Activated CD4-positive, alpha-beta memory T cell treated with anti-CD3 and anti-CD28 coated beads, Interleukin-2, amount 10 ng/mL, durations not matched to agents 7 days and 5 days (primary cell): ENCODE results near the gene SLC39A9. TPM values are rescaled to one million over a fixed set of nuclear protein-coding genes. Genes with fewer than 3 reads are reported as not detected.

ENCODE experiments used
- CTCF ChIA-PET: fragments of 350-600 bp; sonication (Branson Sonifier 250); formaldehyde crosslinking; loops from one replicate; lab custom pipeline; 2021; ENCODE audit warnings: antibody characterized with exemption, inconsistent platforms; lab: Charles Lee
- POLR2A ChIA-PET: fragments of 350-600 bp; sonication (Branson Sonifier 250); formaldehyde crosslinking; loops from one replicate; lab custom pipeline; 2021; ENCODE audit warnings: antibody characterized with exemption; lab: Charles Lee
- DNase-seq: peaks from one replicate; pipeline ENCODE4 v3.0.0-alpha.2; 2020
- H3K27ac Mint-ChIP-seq: one replicate; pipeline ENCODE4 v1.8.0; 2021; ENCODE audit warnings: mild to moderate bottlenecking, mixed read lengths
- H3K27me3 Mint-ChIP-seq: one replicate; pipeline ENCODE4 v1.8.0; 2021; ENCODE audit warnings: mixed read lengths
- H3K36me3 Mint-ChIP-seq: one replicate; pipeline ENCODE4 v1.8.0; 2021; ENCODE audit warnings: low read depth, mixed read lengths
- H3K4me1 Mint-ChIP-seq: one replicate; pipeline ENCODE4 v1.8.0; 2021; ENCODE audit warnings: mixed read lengths
- H3K4me3 Mint-ChIP-seq: one replicate; pipeline ENCODE4 v1.8.0; 2021; ENCODE audit warnings: mild to moderate bottlenecking, mixed read lengths
- H3K9me3 Mint-ChIP-seq: one replicate; pipeline ENCODE4 v1.8.0; 2021; ENCODE audit warnings: mixed read lengths
- total RNA-seq, 2 experiments: library from RNA; stranded (reverse); gene quantifications; one replicate each; pipeline ENCODE4 v1.2.3, GENCODE V29; 2021

Gene SLC39A9
- total RNA-seq, 2 experiments from 2014 or later: 46.1 to 47.2 TPM

GRCh38 chr14:69500736-69501135 lies 102.2 kb downstream of the SLC39A9 start:
- Mint-ChIP-seq H3K36me3 (no peaks in the 10 kb centered on the region), H3K27me3 (peaks cover 3% of the 10 kb centered on the region), H3K4me3 (no peak overlapping the region), H3K9me3 (no peaks in the 10 kb centered on the region), H3K4me1 (no peaks in the 10 kb centered on the region), H3K27ac (no peak overlapping the region)
- ChIA-PET CTCF (no interaction called here), POLR2A (no interaction called here)
- DNase-seq: no peak

GRCh38 chr14:69501423-69501838 lies 102.9 kb downstream of the SLC39A9 start:
- no peaks in the 10 kb centered on the region for H3K9me3 Mint-ChIP-seq
- H3K27me3 Mint-ChIP-seq: peaks cover 3% of the 10 kb centered on the region
- H3K4me1 Mint-ChIP-seq: no peaks in the 10 kb centered on the region
- H3K4me3 Mint-ChIP-seq: no peak overlapping the region
- POLR2A ChIA-PET: no interaction called here
- no peaks in the 10 kb centered on the region for H3K36me3 Mint-ChIP-seq
- no peak for DNase-seq
- no peak overlapping the region for H3K27ac Mint-ChIP-seq
- CTCF ChIA-PET: no interaction called here

- no peak for DNase-seq
- Mint-ChIP-seq H3K9me3 (no peaks in the 10 kb centered on the region), H3K36me3 (no peaks in the 10 kb centered on the region), H3K4me1 (no peaks in the 10 kb centered on the region), H3K27me3 (peaks cover 12% of the 10 kb centered on the region), H3K27ac (no peak overlapping the region), H3K4me3 (no peak overlapping the region)
- ChIA-PET CTCF (interaction anchor here (1.1 to 1.4 kb wide), 3 partner anchors 12 to 69 kb away, joined by 3 read pairs; no protein-coding TSS in a partner anchor), POLR2A (no interaction called here)
These were observed 106.3 kb downstream of the SLC39A9 start for GRCh38 chr14:69504775-69505174.

DNA sequence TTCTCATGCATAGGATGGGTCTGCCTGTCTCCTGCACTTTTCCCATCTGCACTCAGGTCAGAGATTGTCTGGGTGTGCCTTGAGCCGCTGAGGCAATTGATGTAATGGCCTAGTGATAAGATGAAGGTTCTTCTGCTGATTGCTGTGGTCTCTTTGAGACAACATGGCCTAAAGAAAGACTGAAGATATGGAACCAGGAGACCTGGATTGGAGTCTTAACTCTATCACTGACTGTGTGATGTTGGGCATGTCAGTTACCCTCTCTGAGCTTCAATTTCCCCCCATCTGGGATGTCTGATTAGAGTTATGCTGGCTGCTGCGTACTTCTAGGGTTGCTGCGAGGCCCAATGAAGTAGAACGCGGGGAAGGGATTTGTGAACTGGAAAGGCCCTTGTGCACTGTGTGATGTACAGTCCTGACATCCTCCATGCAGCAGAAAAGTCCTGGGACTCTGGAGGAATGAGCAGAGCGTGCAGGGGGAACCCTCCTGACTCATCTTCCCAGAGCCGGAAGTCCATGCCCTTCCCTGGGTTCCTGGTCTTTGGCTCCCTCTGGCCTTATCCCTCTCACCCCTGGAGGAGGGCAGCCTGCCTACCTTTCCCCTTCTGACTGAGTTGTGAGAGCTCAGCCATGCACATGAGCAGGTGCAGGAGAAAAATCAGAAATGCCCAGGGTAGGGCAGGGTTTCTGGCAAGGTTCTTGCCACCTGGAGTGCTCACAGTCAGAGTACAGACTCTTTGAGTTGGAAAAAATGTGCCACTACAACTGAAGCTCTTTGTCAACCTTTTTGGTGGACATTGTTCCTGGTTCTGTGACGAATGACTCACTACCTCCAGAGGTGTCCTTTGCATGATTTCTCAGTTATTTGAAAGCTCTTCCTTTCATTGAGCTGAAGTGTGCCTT lies 107.1 kb downstream of the SLC39A9 start:
- no peaks in the 10 kb centered on the region for H3K4me1 Mint-ChIP-seq
- CTCF ChIA-PET: interaction anchor here (0.6 to 1.4 kb wide), 3 partner anchors 13 to 1561 kb away, joined by 3 to 5 read pairs (median 3); no protein-coding TSS in a partner anchor
- POLR2A ChIA-PET: no interaction called here

DNA sequence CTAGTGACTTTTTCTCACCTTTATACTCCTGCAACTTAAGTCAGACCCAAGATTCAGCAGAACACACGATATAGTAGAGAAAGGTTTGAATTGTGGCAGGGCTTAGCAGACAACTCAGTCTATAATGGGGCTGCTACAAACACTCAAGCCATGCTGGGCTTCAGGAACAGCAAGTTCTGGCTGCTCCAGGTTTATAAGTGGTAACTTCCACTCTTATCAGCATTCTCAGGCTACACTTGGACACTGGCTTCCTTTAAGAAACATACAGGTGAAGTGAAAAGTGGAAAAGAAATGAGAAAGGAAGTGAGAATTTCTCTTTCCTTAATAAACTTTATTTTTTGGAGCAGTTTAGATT lies 107.7 kb downstream of the SLC39A9 start:
- Mint-ChIP-seq H3K27me3 (peaks cover 19% of the 10 kb centered on the region), H3K4me1 (no peaks in the 10 kb centered on the region), H3K4me3 (no peak overlapping the region), H3K27ac (no peak overlapping the region), H3K9me3 (no peaks in the 10 kb centered on the region), H3K36me3 (no peaks in the 10 kb centered on the region)
- no peak for DNase-seq
- ChIA-PET POLR2A (no interaction called here), CTCF (interaction anchor here (0.6 to 1.4 kb wide), 3 partner anchors 14 to 1562 kb away, joined by 3 to 5 read pairs (median 3); no protein-coding TSS in a partner anchor)

More for the DNA sequence above, 107.1 kb downstream of the SLC39A9 start:
- Mint-ChIP-seq H3K27ac (no peak overlapping the region), H3K36me3 (no peaks in the 10 kb centered on the region), H3K27me3 (peaks cover 14% of the 10 kb centered on the region), H3K9me3 (no peaks in the 10 kb centered on the region), H3K4me3 (no peak overlapping the region)
- DNase-seq: no peak

Other genes with a start within 250 kb of the SLC39A9 start
- gene DCAF5, start 245.6 kb upstream of the SLC39A9 start, total RNA-seq: 10 to 100 TPM; 45.7 to 50.3 TPM
- gene EXD2, start 207.2 kb upstream of the SLC39A9 start, total RNA-seq: 1 to 10 TPM; 5.3 to 5.7 TPM
- gene GALNT16, start 138.5 kb upstream of the SLC39A9 start, total RNA-seq: not detected
- 100 to 1,000 TPM; 281 to 295 TPM for gene ERH, start 393 bp upstream of the SLC39A9 start, total RNA-seq
- under 1 TPM; 0.13 to 0.15 TPM for gene PLEKHD1, start 86.0 kb downstream of the SLC39A9 start, total RNA-seq
- gene CCDC177, start 176.2 kb downstream of the SLC39A9 start, total RNA-seq: not detected
- 10 to 100 TPM; 63.4 to 65.2 TPM for gene SUSD6, start 212.9 kb downstream of the SLC39A9 start, total RNA-seq